Esophagus muscularis mucosa (tissue), 3 donors: Measurements from ENCODE around the gene ZNG1F.
"Not testable (repeated sequence)": the region's sequence is repeated elsewhere in the genome, so short reads cannot be mapped to it uniquely, and the experiment has no call there.

Experiments
- POLR2A ChIP-seq: fragments of 450-650 bp; IDR thresholded peaks from one replicate; pipeline ENCODE4 v1.6.1; 2017; ENCODE audit warnings: antibody characterized with exemption, moderate library complexity, mild to moderate bottlenecking, low read depth
- TF ChIP-seq, protein P1 (sequence below), 3 experiments: fragments of 200-600 bp in 2 of 3; fragments of 450-650 bp in 1 of 3; sonication (generic) in 2 of 3; IDR thresholded peaks; one replicate each; pipeline ENCODE4 v1.5.1; 2017 to 2019; ENCODE audit warnings: antibody characterized with exemption in 3 of 3, mild to moderate bottlenecking in 2 of 3, moderate library complexity in 1 of 3

DNA sequence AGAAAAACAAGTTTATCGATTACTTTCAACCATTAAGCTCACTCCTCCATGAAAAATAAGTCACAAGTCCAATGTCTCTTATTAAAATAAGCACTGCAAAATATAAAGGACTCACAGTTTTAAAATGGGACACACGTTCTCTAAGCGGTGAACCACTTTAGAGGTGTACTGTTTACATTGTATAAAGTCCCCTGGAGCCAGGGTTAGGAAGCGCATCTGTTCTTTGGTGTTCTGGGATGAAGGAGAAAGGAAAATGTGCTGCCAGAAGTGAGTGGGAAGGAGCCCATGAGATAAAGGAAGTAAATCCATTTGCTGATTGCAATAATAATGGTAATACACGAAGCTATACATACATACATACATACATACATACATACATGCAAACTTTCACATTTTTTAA, 101.2 kb downstream of the ZNG1F start:
- TF ChIP-seq, protein P1, sequence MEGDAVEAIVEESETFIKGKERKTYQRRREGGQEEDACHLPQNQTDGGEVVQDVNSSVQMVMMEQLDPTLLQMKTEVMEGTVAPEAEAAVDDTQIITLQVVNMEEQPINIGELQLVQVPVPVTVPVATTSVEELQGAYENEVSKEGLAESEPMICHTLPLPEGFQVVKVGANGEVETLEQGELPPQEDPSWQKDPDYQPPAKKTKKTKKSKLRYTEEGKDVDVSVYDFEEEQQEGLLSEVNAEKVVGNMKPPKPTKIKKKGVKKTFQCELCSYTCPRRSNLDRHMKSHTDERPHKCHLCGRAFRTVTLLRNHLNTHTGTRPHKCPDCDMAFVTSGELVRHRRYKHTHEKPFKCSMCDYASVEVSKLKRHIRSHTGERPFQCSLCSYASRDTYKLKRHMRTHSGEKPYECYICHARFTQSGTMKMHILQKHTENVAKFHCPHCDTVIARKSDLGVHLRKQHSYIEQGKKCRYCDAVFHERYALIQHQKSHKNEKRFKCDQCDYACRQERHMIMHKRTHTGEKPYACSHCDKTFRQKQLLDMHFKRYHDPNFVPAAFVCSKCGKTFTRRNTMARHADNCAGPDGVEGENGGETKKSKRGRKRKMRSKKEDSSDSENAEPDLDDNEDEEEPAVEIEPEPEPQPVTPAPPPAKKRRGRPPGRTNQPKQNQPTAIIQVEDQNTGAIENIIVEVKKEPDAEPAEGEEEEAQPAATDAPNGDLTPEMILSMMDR (IDR thresholded peaks at IDR 0.05), result not testable (repeated sequence)
- not testable (repeated sequence) for TF ChIP-seq POLR2A
